Right ventricle myocardium inferior (tissue), 1 donor: ENCODE data around the gene CACNA2D3. TPM values are rescaled to one million over a fixed set of nuclear protein-coding genes. Genes with fewer than 3 reads are reported as not detected.
A peak's percentile ranks its signal among the peaks of the same experiment; 100 is the strongest.

Experiments
- ATAC-seq: fragments of 200-7000 bp; cut with Tn5 transposase; one replicate; pipeline ENCODE4 v1.9.1; 2020; ENCODE audit warnings: mild to moderate bottlenecking, moderate library complexity
- DNase-seq: peaks from one replicate; pipeline ENCODE4 v3.0.0; 2021; ENCODE audit errors: missing footprints
- intact Hi-C: fragments of 100-400 bp; cut with DNase I; formaldehyde crosslinking; loops from one replicate; pipeline ENCODE4 v1.11.0; 2022
- total RNA-seq: library from RNA; stranded (reverse); fragmentation: NEBNext Ultra II Directional; extraction: Animal tissue kit (Norgen Biotek cat#: 25700); gene quantifications from one replicate; pipeline ENCODE4 v1.2.1, GENCODE V29; 2021
- donor health status: DM: no; HTN: yes; CAD: no; lungs with severe emphysema.

CACNA2D3 gene
- total RNA-seq, 1 donor from 2014 or later = 33.7 TPM

- intact Hi-C loops = no loop called here
- ATAC-seq = no peak
- no peak for DNase-seq
Measured at GRCh38 chr3:54550221-54550977, 428.0 kb downstream of the CACNA2D3 start.

GRCh38 chr3:54556630-54557029 is 434.3 kb downstream of the CACNA2D3 start:
- DNase-seq = no peak
- intact Hi-C loops = no loop called here
- no peak for ATAC-seq

- intact Hi-C loops = no loop called here
Measured at GRCh38 chr3:54557538-54558428, 435.4 kb downstream of the CACNA2D3 start.

GRCh38 chr3:54563501-54564200 is 441.3 kb downstream of the CACNA2D3 start:
- intact Hi-C loops = no loop called here
- ATAC-seq = no peak
- DNase-seq = no peak

More at GRCh38 chr3:54557538-54558428, 435.4 kb downstream of the CACNA2D3 start:
- no peak for DNase-seq
- ATAC-seq = no peak

GRCh38 chr3:54564374-54564925 is 442.1 kb downstream of the CACNA2D3 start:
- no peak for ATAC-seq
- DNase-seq = no peak
- intact Hi-C loops = no loop called here

- no peak for DNase-seq
Measured at GRCh38 chr3:54565956-54566355, 443.6 kb downstream of the CACNA2D3 start.

GRCh38 chr3:54567949-54568348 is 445.6 kb downstream of the CACNA2D3 start:
- DNase-seq = no peak
- ATAC-seq = peak; percentile 70
- intact Hi-C loops = no loop called here

More at GRCh38 chr3:54565956-54566355, 443.6 kb downstream of the CACNA2D3 start:
- no peak for ATAC-seq
- intact Hi-C loops = no loop called here

- DNase-seq (no peak), ATAC-seq (no peak)
- intact Hi-C loops = no loop called here
Measured at GRCh38 chr3:54570008-54570407, 447.7 kb downstream of the CACNA2D3 start.

GRCh38 chr3:54572197-54572895 is 450.0 kb downstream of the CACNA2D3 start:
- intact Hi-C loops = no loop called here
- DNase-seq (no peak), ATAC-seq (no peak)

GRCh38 chr3:54573858-54574257 is 451.5 kb downstream of the CACNA2D3 start:
- intact Hi-C loops = no loop called here
- no peak for DNase-seq
- ATAC-seq = no peak

- intact Hi-C loops = no loop called here
- no peak for ATAC-seq
Measured at GRCh38 chr3:54574906-54575617, 452.7 kb downstream of the CACNA2D3 start.

GRCh38 chr3:54575618-54575960 is 453.2 kb downstream of the CACNA2D3 start:
- intact Hi-C loops = no loop called here
- ATAC-seq = no peak
- DNase-seq = no peak

More at GRCh38 chr3:54574906-54575617, 452.7 kb downstream of the CACNA2D3 start:
- no peak for DNase-seq

- intact Hi-C loops = no loop called here
- ATAC-seq = no peak
- DNase-seq = no peak
Measured at GRCh38 chr3:54577313-54577712, 455.0 kb downstream of the CACNA2D3 start.

- intact Hi-C loops = no loop called here
- DNase-seq = no peak
- ATAC-seq = no peak
Measured at GRCh38 chr3:54578417-54578816, 456.1 kb downstream of the CACNA2D3 start.

- ATAC-seq (no peak), DNase-seq (no peak)
- intact Hi-C loops = no loop called here
Measured at GRCh38 chr3:54580453-54580852, 458.1 kb downstream of the CACNA2D3 start.

GRCh38 chr3:54582424-54582823 is 460.1 kb downstream of the CACNA2D3 start:
- no peak for ATAC-seq
- intact Hi-C loops = no loop called here
- no peak for DNase-seq

GRCh38 chr3:54591157-54591556 is 468.8 kb downstream of the CACNA2D3 start:
- intact Hi-C loops = loop anchor here (10.0 kb wide), 1 partner anchor 194 kb away; no protein-coding TSS in a partner anchor
- no peak for DNase-seq
- ATAC-seq = no peak

- DNase-seq = no peak
- no peak for ATAC-seq
- intact Hi-C loops = loop anchor here (10.0 kb wide), 1 partner anchor 191 kb away; no protein-coding TSS in a partner anchor
Measured at GRCh38 chr3:54593653-54594052, 471.3 kb downstream of the CACNA2D3 start.
